Prostate gland (tissue), 2 donors: Measurements from ENCODE around the gene PTPN1.

Experiments
- CTCF ChIP-seq, 4 experiments: fragments of 200-600 bp in 2 of 4; fragments of 450-650 bp in 2 of 4; sonication (generic) in 2 of 4; IDR thresholded peaks; 1 replicate in 3 of 4; 2 replicates in 1 of 4; pipeline ENCODE4 v1.5.1; 2016 to 2019; ENCODE audit warnings: antibody characterized with exemption in 4 of 4, mild to moderate bottlenecking in 2 of 4, moderate library complexity in 2 of 4
- POLR2AphosphoS5 ChIP-seq: sonication (generic); formaldehyde crosslinking; IDR thresholded peaks from one replicate; pipeline ENCODE4 v1.6.1; 2017; ENCODE audit warnings: antibody characterized with exemption

GRCh38 chr20:50574108-50574507 lies 63.9 kb downstream of the PTPN1 start:
- TF ChIP-seq POLR2AphosphoS5 (no peak), CTCF (IDR thresholded peaks at IDR 0.05) (no peak)
